ENCODE data around the gene SFTPB. TPM values are rescaled to one million over a fixed set of nuclear protein-coding genes. Genes with fewer than 3 reads are reported as not detected.

Gene SFTPB
- total RNA-seq, 1 donor from 2014 or later, result not detected

DNA sequence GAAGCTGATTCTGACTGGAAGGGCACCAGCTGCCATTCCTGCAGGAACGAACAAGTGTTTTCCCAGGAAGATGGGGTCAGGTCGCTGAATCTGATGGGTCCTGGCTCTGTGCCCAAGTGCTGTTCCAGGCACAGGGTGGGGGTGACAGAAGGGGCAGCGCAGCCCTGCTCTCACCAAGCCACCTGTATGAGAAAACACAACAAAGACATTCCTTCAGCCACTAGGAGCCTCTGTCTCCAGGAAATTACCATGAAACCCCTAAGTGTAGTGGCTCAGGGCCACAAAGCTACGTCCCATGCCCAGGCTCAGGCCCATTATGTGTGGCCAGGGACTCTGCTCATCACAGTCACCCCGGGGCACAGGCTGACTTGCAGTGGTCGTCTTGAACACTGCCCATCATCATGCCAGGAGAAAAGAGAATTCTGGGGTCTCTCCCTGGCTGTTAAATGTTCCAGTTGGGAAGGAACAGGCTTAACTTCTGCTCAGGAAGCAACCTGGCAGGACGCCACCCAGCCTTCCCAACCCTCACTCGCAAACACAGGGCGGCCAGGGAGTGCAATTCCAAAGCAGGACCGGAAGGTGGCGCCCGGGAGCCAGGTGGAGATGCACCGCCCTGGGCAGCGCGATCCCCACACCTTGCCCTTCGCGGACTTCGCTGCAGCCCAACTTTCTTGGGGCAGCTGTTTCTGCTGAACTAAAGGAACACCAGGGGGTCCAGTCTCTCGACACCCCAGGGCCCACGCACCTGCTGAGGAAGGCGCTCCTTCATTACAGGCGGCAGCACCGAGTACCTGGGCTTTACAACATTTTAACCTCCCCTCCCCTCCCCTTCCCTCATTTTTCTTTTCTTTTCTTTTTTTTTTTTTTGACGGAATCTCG is 11.0 kb upstream of the SFTPB start:
- Histone ChIP-seq H3K27ac (no peak overlapping the region), H3F3A (ENCODE audit: low read depth) (no peaks in the 10 kb centered on the region), H3K4me3 (no peak overlapping the region), H4K20me1 (ENCODE audit: low read depth) (no peaks in the 10 kb centered on the region), H3K36me3 (no peaks in the 10 kb centered on the region), H3K9ac (no peak overlapping the region), H2AFZ (replicated peaks) (peak overlapping the region; percentile 11), H3K4me2 (peak overlapping the region; percentile 60), H3K79me2 (ENCODE audit: low read depth) (no peaks in the 10 kb centered on the region), H3K4me1 (no peaks in the 10 kb centered on the region), H3K9me3 (ENCODE audit: low read depth) (no peaks in the 10 kb centered on the region), H3K27me3 (peaks cover 16% of the 10 kb centered on the region)
- Mint-ChIP-seq H3K27me3 (ENCODE audit: insufficient read depth, low read depth) (peaks cover 12% of the 10 kb centered on the region), H3K36me3 (no peaks in the 10 kb centered on the region), H3K9me3 (no peaks in the 10 kb centered on the region), H3K4me3 (no peak overlapping the region), H3K27ac (no peak overlapping the region), H3K4me1 (no peaks in the 10 kb centered on the region)
- TF ChIP-seq EZH2 (IDR thresholded peaks at IDR 0.05) (no peak), EZH2phosphoT487 (IDR thresholded peaks at IDR 0.05) (no peak)
- TF ChIP-seq, protein P1, sequence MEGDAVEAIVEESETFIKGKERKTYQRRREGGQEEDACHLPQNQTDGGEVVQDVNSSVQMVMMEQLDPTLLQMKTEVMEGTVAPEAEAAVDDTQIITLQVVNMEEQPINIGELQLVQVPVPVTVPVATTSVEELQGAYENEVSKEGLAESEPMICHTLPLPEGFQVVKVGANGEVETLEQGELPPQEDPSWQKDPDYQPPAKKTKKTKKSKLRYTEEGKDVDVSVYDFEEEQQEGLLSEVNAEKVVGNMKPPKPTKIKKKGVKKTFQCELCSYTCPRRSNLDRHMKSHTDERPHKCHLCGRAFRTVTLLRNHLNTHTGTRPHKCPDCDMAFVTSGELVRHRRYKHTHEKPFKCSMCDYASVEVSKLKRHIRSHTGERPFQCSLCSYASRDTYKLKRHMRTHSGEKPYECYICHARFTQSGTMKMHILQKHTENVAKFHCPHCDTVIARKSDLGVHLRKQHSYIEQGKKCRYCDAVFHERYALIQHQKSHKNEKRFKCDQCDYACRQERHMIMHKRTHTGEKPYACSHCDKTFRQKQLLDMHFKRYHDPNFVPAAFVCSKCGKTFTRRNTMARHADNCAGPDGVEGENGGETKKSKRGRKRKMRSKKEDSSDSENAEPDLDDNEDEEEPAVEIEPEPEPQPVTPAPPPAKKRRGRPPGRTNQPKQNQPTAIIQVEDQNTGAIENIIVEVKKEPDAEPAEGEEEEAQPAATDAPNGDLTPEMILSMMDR (IDR thresholded peaks at IDR 0.05), result peak; percentile 94
- DNase-seq (ENCODE audit: low spot score), result peak; percentile 72

DNA sequence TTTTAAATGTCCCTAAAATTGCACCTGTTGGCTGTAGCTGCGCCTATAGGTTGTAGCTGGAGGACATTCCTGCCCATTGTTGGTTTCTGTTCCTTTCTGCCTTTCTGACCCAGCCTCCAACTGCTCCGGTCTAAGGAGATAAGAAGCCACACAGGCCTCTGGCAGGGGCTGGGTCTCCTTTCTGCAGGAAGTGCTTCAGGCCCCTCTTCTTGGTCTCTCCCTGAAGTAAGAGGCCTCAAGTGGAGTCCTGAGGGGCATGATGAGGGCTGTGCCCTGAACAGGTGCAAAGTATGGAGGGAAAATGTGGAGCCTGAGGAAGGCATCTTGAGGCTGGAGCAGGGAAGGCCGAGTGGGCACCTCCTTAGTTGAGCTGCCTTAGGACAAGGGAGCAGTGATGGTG is 10.4 kb upstream of the SFTPB start:
- Histone ChIP-seq H3K9me3 (ENCODE audit: low read depth) (no peaks in the 10 kb centered on the region), H3K27ac (no peak overlapping the region)

DNA sequence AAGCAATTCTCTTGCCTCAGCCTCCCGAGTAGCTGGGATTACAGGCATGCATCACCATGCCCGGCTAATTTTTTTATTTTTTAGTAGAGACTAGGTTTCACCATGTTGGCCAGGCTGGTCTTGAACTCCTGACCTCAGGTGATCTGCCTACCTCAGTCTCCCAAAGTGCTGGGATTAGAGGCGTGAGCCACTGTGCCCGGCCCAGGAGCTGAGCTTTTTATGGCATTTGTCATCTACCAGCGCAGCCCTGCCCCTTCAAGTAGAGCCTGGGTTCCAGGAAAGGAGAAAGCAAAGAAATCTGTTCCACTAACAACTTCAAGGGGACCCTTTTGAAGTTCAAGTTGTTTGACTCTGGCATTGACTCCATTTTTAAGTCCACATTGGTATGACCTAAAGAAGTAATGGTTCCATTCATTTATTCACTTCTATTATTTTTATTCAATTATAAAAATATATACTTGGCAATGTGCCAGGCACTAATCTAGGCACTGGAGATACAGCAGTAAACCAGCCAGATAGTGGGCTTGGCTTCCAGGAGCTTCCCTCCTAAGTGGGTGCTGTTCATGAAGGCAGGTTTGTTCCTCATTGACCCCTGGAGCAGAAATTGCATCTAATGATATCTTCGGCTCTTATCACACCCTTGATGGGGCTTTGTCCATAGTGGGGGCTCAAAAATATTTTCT is 8.0 kb upstream of the SFTPB start:
- H3F3A ChIP-seq (ENCODE audit: low read depth), result no peaks in the 10 kb centered on the region
- no peaks in the 10 kb centered on the region for H3K36me3 Mint-ChIP-seq
- no peak for DNase-seq (ENCODE audit: low spot score)
- H3K4me1 ChIP-seq, result no peaks in the 10 kb centered on the region
- no peak overlapping the region for H3K27ac ChIP-seq
- no peak overlapping the region for H3K9ac ChIP-seq
- no peak overlapping the region for H3K27ac Mint-ChIP-seq
- H4K20me1 ChIP-seq (ENCODE audit: low read depth), result no peaks in the 10 kb centered on the region
- H3K4me2 ChIP-seq, result no peak overlapping the region
- peaks cover 10% of the 10 kb centered on the region for H3K4me1 Mint-ChIP-seq
- no peaks in the 10 kb centered on the region for H3K9me3 ChIP-seq (ENCODE audit: low read depth)
- H3K36me3 ChIP-seq, result no peaks in the 10 kb centered on the region
- H2AFZ ChIP-seq (replicated peaks), result no peak overlapping the region
- no peaks in the 10 kb centered on the region for H3K9me3 Mint-ChIP-seq
- TF ChIP-seq EZH2 (IDR thresholded peaks at IDR 0.05), result no peak
- TF ChIP-seq, protein P1 (IDR thresholded peaks at IDR 0.05), result no peak
- no peak for TF ChIP-seq EZH2phosphoT487 (IDR thresholded peaks at IDR 0.05)
- H3K4me3 ChIP-seq, result no peak overlapping the region
- no peaks in the 10 kb centered on the region for H3K79me2 ChIP-seq (ENCODE audit: low read depth)
- H3K27me3 Mint-ChIP-seq (ENCODE audit: insufficient read depth, low read depth), result peaks cover 4% of the 10 kb centered on the region
- H3K4me3 Mint-ChIP-seq, result no peak overlapping the region
- H3K27me3 ChIP-seq, result peaks cover 16% of the 10 kb centered on the region

More for the DNA sequence above, 10.4 kb upstream of the SFTPB start:
- Mint-ChIP-seq H3K27me3 (ENCODE audit: insufficient read depth, low read depth) (peaks cover 10% of the 10 kb centered on the region), H3K4me3 (no peak overlapping the region), H3K4me1 (peaks cover 2% of the 10 kb centered on the region), H3K9me3 (no peaks in the 10 kb centered on the region), H3K27ac (no peak overlapping the region), H3K36me3 (no peaks in the 10 kb centered on the region)
- Histone ChIP-seq H3K27me3 (peaks cover 16% of the 10 kb centered on the region), H3K79me2 (ENCODE audit: low read depth) (no peaks in the 10 kb centered on the region), H4K20me1 (ENCODE audit: low read depth) (no peaks in the 10 kb centered on the region), H3K9ac (no peak overlapping the region), H3K36me3 (no peaks in the 10 kb centered on the region), H3K4me2 (no peak overlapping the region), H3F3A (ENCODE audit: low read depth) (no peaks in the 10 kb centered on the region), H3K4me1 (no peaks in the 10 kb centered on the region), H2AFZ (replicated peaks) (no peak overlapping the region), H3K4me3 (no peak overlapping the region)
- TF ChIP-seq EZH2phosphoT487 (IDR thresholded peaks at IDR 0.05), result no peak
- TF ChIP-seq, protein P1 (IDR thresholded peaks at IDR 0.05), result no peak
- no peak for TF ChIP-seq EZH2 (IDR thresholded peaks at IDR 0.05)
- DNase-seq (ENCODE audit: low spot score), result no peak
